Liver (tissue), 10 donors: ENCODE measurements around the gene TRIOBP. TPM values are rescaled to one million over a fixed set of nuclear protein-coding genes. Genes with fewer than 3 reads are reported as not detected.

ENCODE experiments used
- DNase-seq: peaks from one replicate; pipeline ENCODE4 v3.0.0-alpha.2; 2017; ENCODE audit warnings: low spot score
- H3K27ac ChIP-seq, 2 donors: one replicate each; pipeline ENCODE4 v1.7.0; 2013; ENCODE audit warnings: inconsistent platforms in 2 of 2, low read length in 2 of 2, control low read depth in 1 of 2, low read depth in 1 of 2, mild to moderate bottlenecking in 1 of 2
- H3K27me3 ChIP-seq, 4 donors: one replicate each; pipeline versions ENCODE4 v1.6.1 to v1.7.0; 2013; ENCODE audit warnings: low read length in 3 of 4, inconsistent platforms in 1 of 4, mild to moderate bottlenecking in 1 of 4, moderate library complexity in 1 of 4; ENCODE audit not compliant: control insufficient read depth in 4 of 4, insufficient read depth in 4 of 4
- H3K36me3 ChIP-seq, 4 donors: one replicate each; pipeline versions ENCODE4 v1.6.1 to v1.7.0; 2013; ENCODE audit warnings: low read length in 3 of 4, mild to moderate bottlenecking in 3 of 4, low read depth in 1 of 4, moderate library complexity in 1 of 4; ENCODE audit not compliant: control insufficient read depth in 4 of 4, insufficient read depth in 3 of 4
- H3K4me1 ChIP-seq, 4 donors: one replicate each; pipeline versions ENCODE4 v1.6.1 to v1.7.0; 2013; ENCODE audit warnings: low read length in 3 of 4, mild to moderate bottlenecking in 3 of 4, moderate library complexity in 1 of 4; ENCODE audit not compliant: control insufficient read depth in 4 of 4, insufficient read depth in 4 of 4
- H3K4me3 ChIP-seq, 3 donors: one replicate each; pipeline versions ENCODE4 v1.6.1 to v1.7.0; 2013; ENCODE audit warnings: low read length in 3 of 3, control low read depth in 1 of 3, low read depth in 1 of 3, mild to moderate bottlenecking in 1 of 3
- H3K9ac ChIP-seq, 2 donors: one replicate each; pipeline ENCODE4 v1.7.0; 2013; ENCODE audit warnings: low read length in 2 of 2, mild to moderate bottlenecking in 2 of 2, moderate library complexity in 2 of 2, control low read depth in 1 of 2, low read depth in 1 of 2
- H3K9me3 ChIP-seq, 4 donors: one replicate each; pipeline versions ENCODE4 v1.6.1 to v1.7.0; 2013; ENCODE audit warnings: low read length in 3 of 4; ENCODE audit not compliant: control insufficient read depth in 4 of 4
- GABPA ChIP-seq, 2 donors: IDR thresholded peaks in 1 of 2; conservative IDR thresholded peaks in 1 of 2; 2 replicates each; pipeline ENCODE4 v1.6.1; 2016; ENCODE audit warnings: antibody characterized with exemption in 2 of 2, mild to moderate bottlenecking in 1 of 2, moderate library complexity in 1 of 2
- WGBS: extraction: QIAGEN DNeasy Blood & Tissue Kit; methylation state at CpG from one replicate; pipeline ENCODE4 v1.1.7; 2013; 5-methylcytosine and 5-hydroxymethylcytosine counted together
- polyA plus RNA-seq, 2 donors: library from polyadenylated mRNA; stranded (reverse) in 1 of 2; unstranded in 1 of 2; fragments of 200-250 nt in 1 of 2; fragments of >200 nt in 1 of 2; fragmentation: Nextera tagmentation in 1 of 2; extraction: Ambion mirVana in 1 of 2; gene quantifications; one replicate each; pipeline versions ENCODE4 v1.2.1 to v1.2.3, GENCODE V29; 2013 to 2015
- small RNA-seq: library from RNA; depleted of rRNA; stranded (forward); fragments of <200 nt; gene quantifications from one replicate; pipeline ENCODE3, GENCODE V24; 2014
- total RNA-seq, 2 donors: library from RNA; depleted of rRNA; stranded (reverse); fragments of >200 nt; gene quantifications; one replicate each; pipeline ENCODE4 v1.2.3, GENCODE V29; 2014
- donor health status: healthy.
- donor health status: healthy.
- donor health status: healthy.
- donor health status: healthy.
- donor health status: healthy.

Gene TRIOBP
- total and polyA plus RNA-seq, 4 donors, result 4.8 to 41.1 (median 21.6) TPM

DNA sequence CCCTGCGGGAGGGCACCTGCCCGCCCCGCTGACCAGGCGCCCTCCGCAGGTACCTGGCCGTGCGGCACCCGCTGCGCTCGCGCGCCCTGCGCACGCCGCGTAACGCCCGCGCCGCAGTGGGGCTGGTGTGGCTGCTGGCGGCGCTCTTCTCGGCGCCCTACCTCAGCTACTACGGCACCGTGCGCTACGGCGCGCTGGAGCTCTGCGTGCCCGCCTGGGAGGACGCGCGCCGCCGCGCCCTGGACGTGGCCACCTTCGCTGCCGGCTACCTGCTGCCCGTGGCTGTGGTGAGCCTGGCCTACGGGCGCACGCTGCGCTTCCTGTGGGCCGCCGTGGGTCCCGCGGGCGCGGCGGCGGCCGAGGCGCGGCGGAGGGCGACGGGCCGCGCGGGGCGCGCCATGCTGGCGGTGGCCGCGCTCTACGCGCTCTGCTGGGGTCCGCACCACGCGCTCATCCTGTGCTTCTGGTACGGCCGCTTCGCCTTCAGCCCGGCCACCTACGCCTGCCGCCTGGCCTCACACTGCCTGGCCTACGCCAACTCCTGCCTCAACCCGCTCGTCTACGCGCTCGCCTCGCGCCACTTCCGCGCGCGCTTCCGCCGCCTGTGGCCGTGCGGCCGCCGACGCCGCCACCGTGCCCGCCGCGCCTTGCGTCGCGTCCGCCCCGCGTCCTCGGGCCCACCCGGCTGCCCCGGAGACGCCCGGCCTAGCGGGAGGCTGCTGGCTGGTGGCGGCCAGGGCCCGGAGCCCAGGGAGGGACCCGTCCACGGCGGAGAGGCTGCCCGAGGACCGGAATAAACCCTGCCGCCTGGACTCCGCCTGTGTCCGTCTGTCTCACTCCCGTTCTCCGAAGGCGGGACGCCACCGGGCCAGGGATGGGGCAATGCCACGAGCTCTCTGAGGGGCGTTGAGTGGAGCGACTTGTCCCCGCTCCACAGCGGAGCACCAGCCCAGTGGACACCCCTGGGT lies 128.1 kb downstream of the TRIOBP start:
- Histone ChIP-seq H3K4me3 (peak overlapping the region in 1 of 3 donors; percentile 46), H3K27ac (no peak overlapping the region), H3K9me3 (no peaks in the 10 kb centered on the region), H3K4me1 (peaks cover 11 to 35% (median 26%) of the 10 kb centered on the region in 4 donors), H3K36me3 (peaks cover 0 to 4% (median 2%) of the 10 kb centered on the region in 4 donors), H3K27me3 (peaks cover 0 to 4% (median 0%) of the 10 kb centered on the region in 4 donors), H3K9ac (no peak overlapping the region)
- no peak for TF ChIP-seq GABPA (IDR thresholded peaks at IDR 0.05 in 1 of 2, conservative IDR thresholded peaks at IDR 0.05 in 1 of 2)
- no peak for DNase-seq
- 11% methylated on average over 135 of the region's 135 CpGs for WGBS

Small RNA genes within 50 kb of the gene (small RNA-seq; reads per million reads assigned to genes)
- not detected for gene RN7SL385P

Other genes with a start within 250 kb of the TRIOBP start
- 1 to 10 TPM; 6.9 to 7.9 TPM for gene MFNG, start 210.7 kb upstream of the TRIOBP start, total RNA-seq
- gene MFNG, start 210.7 kb upstream of the TRIOBP start, polyA plus RNA-seq, result 10 to 100 TPM in 1 of 2 donors, 1 to 10 TPM in 1; 5.0 to 10.7 TPM
- 1 to 10 TPM; 7.8 to 8.9 TPM for gene CARD10, start 177.6 kb upstream of the TRIOBP start, total RNA-seq
- 10 to 100 TPM in 1 of 2 donors, 1 to 10 TPM in 1; 7.9 to 14.0 TPM for gene CARD10, start 177.6 kb upstream of the TRIOBP start, polyA plus RNA-seq
- gene CDC42EP1, start 136.6 kb upstream of the TRIOBP start, total RNA-seq, result 10 to 100 TPM; 10.2 to 18.8 TPM
- gene CDC42EP1, start 136.6 kb upstream of the TRIOBP start, polyA plus RNA-seq, result 10 to 100 TPM; 43.6 to 66.6 TPM
- 1 to 10 TPM in 1 of 2 donors, under 1 TPM in 1; 0.33 to 3.4 TPM for gene LGALS2, start 117.0 kb upstream of the TRIOBP start, total RNA-seq
- gene LGALS2, start 117.0 kb upstream of the TRIOBP start, polyA plus RNA-seq, result 1 to 10 TPM in 1 of 2 donors, under 1 TPM in 1; 0.81 to 2.3 TPM
- gene GGA1, start 88.2 kb upstream of the TRIOBP start, total RNA-seq, result 10 to 100 TPM; 17.4 to 26.4 TPM
- 10 to 100 TPM; 15.1 to 18.2 TPM for gene GGA1, start 88.2 kb upstream of the TRIOBP start, polyA plus RNA-seq
- 1 to 10 TPM; 3.8 to 8.2 TPM for gene SH3BP1, start 57.4 kb upstream of the TRIOBP start, total RNA-seq
- 1 to 10 TPM in 1 of 2 donors, under 1 TPM in 1; 0.24 to 1.7 TPM for gene SH3BP1, start 57.4 kb upstream of the TRIOBP start, polyA plus RNA-seq
- 10 to 100 TPM; 23.4 to 32.4 TPM for gene PDXP, start 38.3 kb upstream of the TRIOBP start, total RNA-seq
- gene PDXP, start 38.3 kb upstream of the TRIOBP start, polyA plus RNA-seq, result 10 to 100 TPM; 24.7 to 42.2 TPM
- 10 to 100 TPM; 35.6 to 74.9 TPM for gene LGALS1, start 21.4 kb upstream of the TRIOBP start, total RNA-seq
- gene LGALS1, start 21.4 kb upstream of the TRIOBP start, polyA plus RNA-seq, result 100 to 1,000 TPM; 108 to 138 TPM
- 10 to 100 TPM; 11.3 to 16.5 TPM for gene NOL12, start 10.7 kb upstream of the TRIOBP start, total RNA-seq
- 10 to 100 TPM in 1 of 2 donors, 1 to 10 TPM in 1; 6.9 to 11.6 TPM for gene NOL12, start 10.7 kb upstream of the TRIOBP start, polyA plus RNA-seq
- gene GCAT, start 110.9 kb downstream of the TRIOBP start, total RNA-seq, result 10 to 100 TPM; 27.7 to 31.8 TPM
- 10 to 100 TPM; 20.7 to 32.6 TPM for gene GCAT, start 110.9 kb downstream of the TRIOBP start, polyA plus RNA-seq
- gene GALR3, start 126.3 kb downstream of the TRIOBP start, total RNA-seq, result not detected
- gene GALR3, start 126.3 kb downstream of the TRIOBP start, polyA plus RNA-seq, result not detected
- 10 to 100 TPM; 13.7 to 25.5 TPM for gene ANKRD54, start 147.3 kb downstream of the TRIOBP start, total RNA-seq
- gene ANKRD54, start 147.3 kb downstream of the TRIOBP start, polyA plus RNA-seq, result 10 to 100 TPM; 10.7 to 11.3 TPM
- gene EIF3L, start 152.4 kb downstream of the TRIOBP start, total RNA-seq, result 100 to 1,000 TPM; 103 to 217 TPM
- gene EIF3L, start 152.4 kb downstream of the TRIOBP start, polyA plus RNA-seq, result 100 to 1,000 TPM; 104 to 117 TPM
- 1 to 10 TPM; 2.7 to 9.3 TPM for gene MICALL1, start 209.2 kb downstream of the TRIOBP start, total RNA-seq
- gene MICALL1, start 209.2 kb downstream of the TRIOBP start, polyA plus RNA-seq, result 1 to 10 TPM; 2.0 to 5.5 TPM